HG03442 (cell line): Measurements from ENCODE around the gene TMEM121.
A peak's percentile ranks its signal among the peaks of the same experiment; 100 is the strongest.

Source experiments
- ATAC-seq: cut with Tn5 transposase; IDR thresholded peaks from one replicate; pipeline ENCODE4 v1.9.1; 2021; ENCODE audit warnings: mild to moderate bottlenecking, moderate library complexity; ENCODE audit not compliant: unreplicated experiment

Gene TMEM121

GRCh38 chr14:105525861-105526775 lies at the start of gene TMEM121:
TMEM121 (plus strand) TSS chr14:105526583; CDS start chr14:105528835, 2,252 bp downstream.
- ATAC-seq, result no peak

- no peak for ATAC-seq
Observed at GRCh38 chr14:105476831-105477659, 49.3 kb upstream of the TMEM121 start.

GRCh38 chr14:105477660-105478397 lies 48.6 kb upstream of the TMEM121 start:
- ATAC-seq, result no peak

GRCh38 chr14:105478398-105479251 lies 47.8 kb upstream of the TMEM121 start:
- no peak for ATAC-seq

- no peak for ATAC-seq
Observed at GRCh38 chr14:105479431-105480158, 46.8 kb upstream of the TMEM121 start.

GRCh38 chr14:105480199-105480746 lies 46.1 kb upstream of the TMEM121 start:
- ATAC-seq, result no peak

GRCh38 chr14:105480807-105481801 lies 45.3 kb upstream of the TMEM121 start:
- peak; percentile 44 for ATAC-seq

- peak; percentile 43 for ATAC-seq
Observed at GRCh38 chr14:105481886-105482457, 44.4 kb upstream of the TMEM121 start.

GRCh38 chr14:105482486-105483110 lies 43.8 kb upstream of the TMEM121 start:
- no peak for ATAC-seq

- ATAC-seq, result no peak
Observed at GRCh38 chr14:105483300-105484068, 42.9 kb upstream of the TMEM121 start.

- ATAC-seq, result no peak
Observed at GRCh38 chr14:105484069-105484996, 42.0 kb upstream of the TMEM121 start.

- no peak for ATAC-seq
Observed at GRCh38 chr14:105484997-105485393, 41.4 kb upstream of the TMEM121 start.

- no peak for ATAC-seq
Observed at GRCh38 chr14:105485739-105486162, 40.6 kb upstream of the TMEM121 start.

GRCh38 chr14:105486163-105486973 lies 40.0 kb upstream of the TMEM121 start, which contains the start of gene CRIP1:
CRIP1 (plus strand) TSS chr14:105486886; CDS start chr14:105487260, 374 bp downstream.
- ATAC-seq, result no peak
